OCI-LY7 (cell line): ENCODE data around the gene PHKB.

ENCODE experiments used
- EZH2phosphoT487 ChIP-seq: fragments of 200-600 bp; sonication (generic); IDR thresholded peaks from 2 replicates; pipeline ENCODE4 v1.6.1; 2018; ENCODE audit warnings: low read depth, borderline replicate concordance, mild to moderate bottlenecking, mixed run types, antibody characterized with exemption, low read length, moderate library complexity, mixed read lengths
- TF ChIP-seq, protein P1 (sequence below): fragments of 200-600 bp; sonication (generic); conservative IDR thresholded peaks from 2 replicates; pipeline ENCODE4 v1.5.1; 2014; ENCODE audit warnings: mild to moderate bottlenecking, antibody characterized with exemption, low read length, moderate library complexity, mixed read lengths

GRCh38 chr16:47750371-47750770, 289.2 kb downstream of the PHKB start:
- TF ChIP-seq, protein P1, sequence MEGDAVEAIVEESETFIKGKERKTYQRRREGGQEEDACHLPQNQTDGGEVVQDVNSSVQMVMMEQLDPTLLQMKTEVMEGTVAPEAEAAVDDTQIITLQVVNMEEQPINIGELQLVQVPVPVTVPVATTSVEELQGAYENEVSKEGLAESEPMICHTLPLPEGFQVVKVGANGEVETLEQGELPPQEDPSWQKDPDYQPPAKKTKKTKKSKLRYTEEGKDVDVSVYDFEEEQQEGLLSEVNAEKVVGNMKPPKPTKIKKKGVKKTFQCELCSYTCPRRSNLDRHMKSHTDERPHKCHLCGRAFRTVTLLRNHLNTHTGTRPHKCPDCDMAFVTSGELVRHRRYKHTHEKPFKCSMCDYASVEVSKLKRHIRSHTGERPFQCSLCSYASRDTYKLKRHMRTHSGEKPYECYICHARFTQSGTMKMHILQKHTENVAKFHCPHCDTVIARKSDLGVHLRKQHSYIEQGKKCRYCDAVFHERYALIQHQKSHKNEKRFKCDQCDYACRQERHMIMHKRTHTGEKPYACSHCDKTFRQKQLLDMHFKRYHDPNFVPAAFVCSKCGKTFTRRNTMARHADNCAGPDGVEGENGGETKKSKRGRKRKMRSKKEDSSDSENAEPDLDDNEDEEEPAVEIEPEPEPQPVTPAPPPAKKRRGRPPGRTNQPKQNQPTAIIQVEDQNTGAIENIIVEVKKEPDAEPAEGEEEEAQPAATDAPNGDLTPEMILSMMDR: no peak
- no peak for TF ChIP-seq EZH2phosphoT487
